Measurements from ENCODE around the gene SFTPB. TPM values are rescaled to one million over a fixed set of nuclear protein-coding genes. Genes with fewer than 3 reads are reported as not detected.
"Not testable (repeated sequence)": the region's sequence is repeated elsewhere in the genome, so short reads cannot be mapped to it uniquely, and the experiment has no call there.

SFTPB gene
- polyA plus RNA-seq (2013, experiment 1 of 2; ENCODE audit: insufficient read length) = 0.08 TPM
- not detected for polyA plus RNA-seq (2013, experiment 2 of 2; ENCODE audit: insufficient read length)

DNA sequence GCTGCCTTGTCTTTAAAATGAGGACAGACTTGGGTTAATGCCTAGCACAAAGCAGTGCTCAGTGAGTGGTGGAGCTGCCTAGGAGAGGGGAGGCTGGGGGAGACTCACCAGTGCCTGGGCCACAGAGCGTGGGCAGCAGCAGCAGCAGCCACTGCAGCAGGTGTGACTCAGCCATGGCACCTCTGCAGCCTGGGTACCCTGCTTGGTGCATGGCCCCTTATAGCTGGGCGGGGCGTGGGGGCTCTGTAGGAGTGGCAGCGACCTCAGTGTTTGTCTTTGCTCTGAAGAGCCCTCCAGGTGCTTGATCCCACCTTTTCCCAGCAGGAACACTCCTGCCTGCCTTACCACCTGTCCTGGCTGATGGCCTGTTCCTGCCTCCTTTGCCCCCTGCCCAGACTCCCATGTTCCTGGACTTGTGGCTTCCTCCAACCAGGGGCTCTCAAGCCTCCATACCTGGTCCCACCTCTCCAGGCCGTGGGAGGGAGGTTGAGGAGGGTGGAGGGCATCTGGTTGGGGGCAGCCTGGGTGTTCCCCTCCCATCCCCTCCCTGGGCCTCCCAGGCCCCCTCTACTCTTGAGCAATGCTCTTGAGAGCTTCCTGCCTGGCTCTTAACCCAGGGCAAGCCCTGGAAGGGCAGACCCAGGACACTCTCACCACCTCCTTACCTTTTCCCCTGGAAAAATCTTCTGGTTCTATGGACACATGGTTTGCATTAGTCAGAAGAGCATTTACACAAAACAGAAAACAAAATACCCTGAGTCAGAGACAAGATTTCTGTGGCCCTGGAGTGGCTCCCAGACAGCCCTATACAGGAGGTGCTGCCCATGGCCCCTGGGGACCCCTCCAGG, at the start of gene SFTPB:
TSS of gene SFTPB (minus strand) at position 191 of the 848 bp plus-strand sequence. CDS start at position 175, 16 bp downstream.
- peak; percentile 47 for DNase-seq

DNA sequence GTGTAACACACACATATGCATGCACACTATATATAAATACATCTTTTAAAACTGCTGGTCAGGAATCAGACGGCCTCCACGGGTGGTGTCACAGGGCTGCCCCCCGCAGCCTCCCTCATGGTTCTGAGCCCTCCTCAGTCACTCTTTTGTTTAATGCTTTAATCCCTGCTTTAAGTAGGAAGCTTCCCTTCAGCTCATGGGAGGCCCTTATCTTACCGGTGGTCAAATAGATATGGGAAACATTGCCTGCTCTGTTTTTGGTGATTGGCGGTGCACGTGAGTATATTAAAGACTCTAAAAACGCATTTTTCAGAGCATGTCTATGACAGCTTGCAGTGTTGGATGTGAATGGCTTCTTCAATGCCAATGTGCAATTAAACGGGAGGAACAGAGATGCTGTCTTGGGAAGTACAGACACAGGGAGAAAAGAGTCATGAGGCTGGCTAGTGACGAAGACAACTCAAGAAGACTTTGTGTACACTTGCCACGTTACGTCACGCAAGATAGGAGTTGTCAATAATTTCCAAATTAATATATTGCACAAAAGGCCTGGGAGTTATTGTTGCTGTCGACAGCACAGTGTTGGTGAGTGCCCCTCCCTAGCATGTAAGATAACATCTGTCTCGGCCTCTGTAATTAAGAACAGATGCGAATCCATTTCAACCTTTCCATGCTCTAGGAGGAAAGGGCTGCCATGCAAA, 49.5 kb upstream of the SFTPB start:
- DNase-seq = peak; percentile 87

DNA sequence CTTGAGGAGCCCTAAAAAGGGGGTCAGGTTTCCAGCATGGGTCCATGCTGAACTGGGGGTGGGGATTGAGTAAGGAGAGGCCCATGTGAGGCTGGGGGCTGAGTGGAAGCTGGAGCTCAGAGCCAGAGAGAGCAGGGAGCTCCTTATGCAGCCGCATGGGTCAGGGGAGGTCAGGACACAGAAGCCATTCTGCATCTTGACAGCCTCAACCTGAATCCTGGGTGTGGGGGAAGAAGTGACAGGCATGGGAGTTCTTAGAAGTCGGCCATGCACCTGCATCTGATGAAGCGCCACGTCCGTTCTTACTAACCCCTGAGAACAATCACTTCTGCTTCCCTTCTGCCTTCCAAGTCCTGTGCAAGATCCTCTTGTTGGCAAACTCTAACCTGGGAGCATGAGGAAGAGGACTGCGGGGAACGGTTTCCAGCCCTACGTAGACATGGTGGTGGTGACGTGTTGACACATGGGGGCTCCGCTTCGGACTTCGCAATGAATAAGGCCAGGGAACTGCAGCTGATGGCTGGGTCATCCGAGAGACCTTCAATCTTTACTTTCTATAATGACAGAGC, 48.4 kb upstream of the SFTPB start:
- DNase-seq = no peak

DNA sequence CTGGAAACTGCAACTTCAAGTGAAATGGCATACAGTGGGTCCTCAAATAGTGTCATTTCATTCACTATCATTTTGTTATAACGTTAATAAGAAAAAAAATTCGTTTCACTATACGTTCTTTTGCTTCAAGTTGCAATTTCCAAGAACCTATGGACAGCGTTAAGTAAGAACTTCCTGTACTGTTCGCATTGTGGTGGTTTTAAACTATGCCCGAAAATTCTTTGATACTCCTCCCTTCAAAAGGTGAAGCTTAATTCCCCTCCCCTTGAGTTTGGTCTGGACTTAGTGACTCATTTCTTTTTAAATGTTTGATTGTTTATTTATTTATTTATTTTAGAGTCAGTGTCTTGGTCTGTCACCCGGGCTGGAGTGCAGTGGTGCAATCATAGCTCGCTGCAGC, 46.8 kb upstream of the SFTPB start:
- no peak for DNase-seq

DNA sequence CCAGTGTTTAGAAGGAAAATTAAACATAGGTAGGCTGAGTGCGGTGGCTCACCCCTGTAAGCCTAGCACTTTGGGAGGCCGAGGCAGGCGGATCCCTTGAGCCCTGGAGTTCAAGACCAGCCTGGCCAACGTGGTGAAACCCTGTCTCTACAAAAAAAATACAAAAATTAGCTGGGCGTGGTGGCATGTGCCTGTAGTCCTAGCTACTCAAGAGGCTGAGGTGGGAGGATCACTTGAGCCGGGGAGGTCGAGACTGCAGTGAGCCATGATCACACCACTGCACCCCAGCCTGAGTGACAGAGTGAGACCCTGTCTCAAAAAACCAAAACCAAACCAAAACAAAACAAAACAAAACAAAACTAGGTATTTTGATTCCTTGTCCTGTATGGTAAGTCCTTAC, 46.4 kb upstream of the SFTPB start:
- DNase-seq = not testable (repeated sequence)

DNA sequence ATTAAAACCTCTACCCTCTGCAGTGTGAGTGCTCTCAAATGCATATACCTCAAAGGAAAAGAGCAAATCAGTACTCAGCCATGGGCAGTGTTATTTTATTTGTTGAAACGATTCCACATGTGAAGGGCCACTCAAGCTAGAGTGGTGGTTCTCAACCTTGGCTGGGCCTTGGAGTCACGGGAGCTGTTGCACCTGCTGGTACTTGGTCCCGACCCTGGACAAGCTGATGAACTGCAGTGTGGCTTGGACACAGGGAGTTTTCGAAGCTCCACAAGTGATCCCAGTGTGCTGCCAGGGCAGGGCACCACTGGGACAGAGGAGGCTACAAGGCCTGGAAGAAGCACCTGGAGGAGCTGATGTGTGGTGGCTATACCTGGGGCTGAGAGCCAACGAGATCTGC, 45.8 kb upstream of the SFTPB start:
- DNase-seq = no peak

DNA sequence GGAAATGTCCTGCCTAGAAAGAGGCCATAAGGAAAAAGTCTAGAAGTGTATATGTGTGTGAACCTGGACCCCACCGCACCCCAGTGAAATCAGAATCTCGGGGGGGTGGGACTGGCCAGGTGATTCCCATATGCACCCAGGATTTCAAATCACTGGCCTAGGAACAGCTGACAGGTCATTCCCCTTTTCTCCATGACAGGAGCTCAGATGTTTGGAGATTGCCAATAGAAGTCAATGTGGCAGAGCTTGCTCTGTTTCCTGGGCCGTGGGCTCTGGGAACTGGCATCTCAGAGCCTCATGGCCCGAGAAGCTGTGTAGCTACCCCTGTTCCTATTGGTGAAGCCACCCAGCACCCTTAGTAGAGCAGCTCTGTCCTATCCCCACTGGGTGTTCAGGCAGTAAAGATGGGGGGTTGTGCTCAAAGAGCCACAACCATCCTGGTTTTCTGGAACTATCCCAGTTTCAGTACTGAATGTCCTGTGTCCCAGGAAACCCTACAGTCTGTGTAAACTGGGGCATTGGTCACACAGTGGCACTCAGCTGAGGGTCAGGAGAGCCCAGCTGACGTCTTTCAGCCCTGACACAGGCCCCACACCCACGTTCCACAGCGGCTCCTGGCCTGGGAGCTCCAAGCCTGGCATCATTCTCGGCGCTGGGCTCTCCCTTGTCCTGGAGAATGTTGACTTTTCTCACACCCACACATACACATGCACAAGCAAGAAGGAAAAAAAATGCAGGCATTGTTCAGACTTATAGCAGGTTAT, 45.0 kb upstream of the SFTPB start:
- no peak for DNase-seq

DNA sequence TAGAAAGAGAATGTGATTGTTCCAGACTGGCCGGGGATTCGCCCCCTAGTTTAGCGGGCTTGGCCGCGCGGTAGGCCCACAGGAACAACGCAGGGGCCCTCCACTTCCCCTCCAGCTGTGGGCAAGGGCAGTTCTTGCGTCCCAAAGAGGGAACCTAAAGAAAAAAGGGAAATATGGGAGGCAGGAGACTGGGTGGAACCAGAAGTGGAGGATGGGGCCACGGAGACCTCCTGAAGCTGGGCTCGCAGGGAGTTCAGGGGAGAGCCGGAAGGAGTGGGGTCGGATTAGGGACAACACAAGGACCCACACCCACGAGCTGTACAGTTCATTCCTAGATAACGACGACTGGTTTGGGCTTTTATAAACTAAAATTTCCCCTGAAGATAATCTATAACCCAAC, 44.3 kb upstream of the SFTPB start:
- no peak for DNase-seq

DNA sequence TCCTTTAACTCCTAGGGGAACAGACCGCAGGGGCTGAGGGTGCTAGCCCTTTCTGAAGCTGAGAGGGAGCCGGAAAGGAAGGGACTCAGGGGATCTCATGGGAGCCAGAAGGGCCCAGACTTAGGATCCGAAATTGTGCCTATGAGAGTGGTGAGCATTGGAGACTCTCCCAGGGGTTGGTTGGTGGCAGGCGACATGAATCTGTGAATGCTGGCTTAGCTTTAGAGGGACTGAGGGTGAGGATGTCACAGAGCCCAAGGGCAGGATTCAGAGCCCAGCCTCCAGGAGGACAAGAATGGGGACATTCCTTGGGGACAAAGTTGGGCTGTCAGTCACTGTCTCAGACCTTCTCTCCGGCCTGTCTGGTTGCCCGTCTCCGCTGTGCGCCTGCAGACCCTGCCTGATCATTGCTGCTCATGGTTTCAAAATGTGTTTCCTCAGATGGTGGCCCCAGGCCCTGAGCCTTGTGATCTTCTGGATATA, 43.6 kb upstream of the SFTPB start:
- no peak for DNase-seq

DNA sequence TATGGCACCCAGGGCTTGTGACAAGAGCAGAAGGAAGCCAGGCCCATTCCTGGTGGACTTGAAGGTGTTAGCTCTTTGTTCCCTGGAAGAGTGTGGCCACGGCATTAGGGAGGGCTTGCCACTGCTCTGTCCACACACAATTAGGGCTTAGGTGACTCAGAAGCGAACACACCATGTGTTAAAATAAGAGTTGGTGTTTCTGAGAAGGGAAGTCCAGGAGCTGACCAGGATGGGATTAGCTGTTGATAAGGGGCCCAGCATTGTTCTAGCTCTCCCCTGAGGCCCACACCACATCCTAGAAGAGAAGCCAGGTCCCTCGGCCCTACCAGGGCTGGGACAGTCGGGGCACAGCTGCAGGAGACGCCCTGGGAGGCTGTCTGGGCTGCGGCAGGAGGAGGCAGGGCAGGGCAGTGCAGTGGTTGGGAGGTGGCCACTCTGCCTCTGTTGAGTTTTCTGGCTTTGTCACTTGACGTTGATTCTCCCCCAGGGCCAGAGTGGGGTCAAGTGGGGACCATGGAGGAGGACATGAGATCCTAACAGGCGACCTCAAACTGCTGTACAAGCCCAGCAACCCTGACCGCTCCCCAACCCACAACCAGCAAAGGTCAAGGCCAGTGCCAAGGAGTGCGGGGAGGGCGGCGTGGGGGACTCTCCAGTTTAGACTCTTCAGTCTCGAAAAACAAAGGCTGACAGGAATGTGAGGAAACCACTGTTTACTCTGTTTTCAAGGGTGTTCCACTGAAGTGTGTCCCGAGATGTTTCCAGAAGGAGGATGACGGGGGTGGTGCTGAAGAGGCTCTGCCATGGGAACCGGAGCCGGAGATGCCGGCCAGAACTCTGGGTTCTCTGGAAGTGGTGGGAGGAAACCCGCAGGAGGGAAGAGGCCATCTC, 42.9 kb upstream of the SFTPB start:
- no peak for DNase-seq

DNA sequence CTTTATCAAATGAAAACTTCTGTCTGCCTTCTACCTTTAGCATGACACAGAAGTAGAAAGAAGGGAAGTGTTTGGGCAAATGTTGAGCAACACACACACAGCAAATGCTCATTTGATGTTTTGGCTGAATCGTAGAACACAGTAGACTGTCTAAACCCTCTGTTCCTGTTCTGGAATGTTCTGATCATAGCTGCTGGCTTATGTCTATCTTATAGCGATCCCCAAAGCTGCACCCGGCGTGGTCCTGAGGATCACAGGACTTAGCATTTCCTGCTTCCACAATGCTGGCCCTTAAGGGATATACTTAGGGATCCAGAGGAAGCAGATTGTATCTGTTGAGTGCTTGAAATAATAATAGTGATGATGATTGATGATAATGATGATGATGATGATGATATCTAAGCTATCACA, 41.4 kb upstream of the SFTPB start:
- no peak for DNase-seq

DNA sequence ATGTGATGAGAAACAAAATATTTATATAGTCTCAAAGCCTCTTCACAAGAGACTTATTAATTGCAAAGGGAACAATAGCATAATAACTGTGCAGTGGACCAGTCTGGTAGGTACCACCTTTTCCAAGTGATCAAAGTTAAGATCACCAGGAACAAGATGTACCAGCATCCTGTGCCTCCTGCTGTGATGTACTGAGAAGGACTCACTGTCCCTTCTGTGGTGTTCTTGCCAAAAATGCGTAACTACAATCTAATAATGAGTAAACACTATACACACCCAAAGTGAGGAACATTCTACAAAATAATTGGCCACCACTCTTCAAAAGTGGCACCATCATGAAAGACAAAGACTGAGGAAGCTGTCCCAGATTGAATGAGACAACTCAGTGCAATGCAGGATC, 40.6 kb upstream of the SFTPB start:
- no peak for DNase-seq

DNA sequence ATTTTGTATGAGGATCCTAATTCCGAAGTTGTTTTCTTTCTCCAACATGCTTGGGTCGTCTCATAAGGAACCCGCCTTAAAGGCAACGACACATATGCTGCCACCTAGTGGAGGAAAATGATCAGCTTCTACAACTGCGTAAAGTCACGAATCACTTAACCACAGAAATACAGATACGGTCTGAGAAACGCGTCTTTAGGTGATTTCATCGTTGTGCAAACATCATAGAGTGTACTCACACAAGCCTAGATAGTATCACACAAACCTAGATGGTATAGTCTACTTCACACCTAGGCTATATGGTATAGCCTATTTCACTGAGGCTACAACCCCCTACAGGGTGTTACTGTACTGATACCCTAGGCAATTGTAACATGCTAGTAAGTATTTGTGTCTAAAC, 39.3 kb upstream of the SFTPB start:
- DNase-seq = peak; percentile 78

DNA sequence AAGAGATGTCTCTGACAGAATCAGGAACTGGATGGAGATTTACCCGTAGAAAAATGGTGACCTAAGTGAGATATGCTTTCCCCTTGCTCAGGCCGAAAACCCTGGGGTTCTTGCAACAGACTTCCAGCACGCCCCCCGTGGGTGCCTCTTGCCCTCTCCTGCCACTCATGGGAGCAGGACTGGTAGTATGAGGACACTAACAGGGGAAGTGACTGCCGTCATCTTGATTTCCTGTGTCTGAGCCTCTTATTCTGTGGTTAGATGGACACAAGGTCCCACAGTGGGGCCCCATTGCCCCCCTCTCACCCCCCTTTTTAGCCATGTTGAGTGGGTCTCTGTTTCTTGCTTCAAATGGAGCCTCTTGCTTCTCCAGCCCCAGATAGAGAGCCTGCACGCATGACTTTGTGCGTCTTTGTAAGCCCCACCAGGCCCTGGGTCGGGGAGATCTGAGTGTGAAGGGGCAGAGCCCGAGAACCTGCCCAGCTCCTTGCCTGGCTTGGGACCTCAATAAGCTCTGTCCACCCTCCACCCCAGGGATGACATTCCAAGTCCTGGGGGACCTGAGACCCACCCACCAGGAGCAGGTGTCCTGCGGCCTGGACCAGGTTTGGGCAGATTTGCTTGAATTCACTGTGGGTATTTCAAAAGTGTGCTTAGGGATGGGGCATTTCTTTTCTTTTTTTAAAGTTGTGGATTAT, 38.7 kb upstream of the SFTPB start:
- DNase-seq = no peak

DNA sequence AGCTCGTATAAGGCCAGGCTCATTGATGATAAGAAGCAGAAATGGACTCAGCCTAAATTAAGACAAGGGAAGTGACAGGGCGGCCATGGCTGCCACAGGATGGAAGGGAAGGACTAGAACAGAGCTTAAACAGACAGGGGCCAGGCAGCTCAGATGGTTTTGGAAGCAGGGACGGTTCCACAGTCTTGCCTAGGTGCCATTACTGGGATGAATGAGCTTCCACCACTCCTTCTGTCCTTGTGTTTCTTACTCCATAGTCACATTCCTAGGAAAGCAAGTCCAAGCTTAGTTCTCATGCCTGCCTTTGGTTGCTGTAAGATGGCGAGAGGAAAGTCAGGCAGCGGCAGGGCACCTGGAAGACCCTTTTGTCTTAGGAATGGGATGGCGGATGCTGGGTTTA, 38.1 kb upstream of the SFTPB start:
- no peak for DNase-seq

DNA sequence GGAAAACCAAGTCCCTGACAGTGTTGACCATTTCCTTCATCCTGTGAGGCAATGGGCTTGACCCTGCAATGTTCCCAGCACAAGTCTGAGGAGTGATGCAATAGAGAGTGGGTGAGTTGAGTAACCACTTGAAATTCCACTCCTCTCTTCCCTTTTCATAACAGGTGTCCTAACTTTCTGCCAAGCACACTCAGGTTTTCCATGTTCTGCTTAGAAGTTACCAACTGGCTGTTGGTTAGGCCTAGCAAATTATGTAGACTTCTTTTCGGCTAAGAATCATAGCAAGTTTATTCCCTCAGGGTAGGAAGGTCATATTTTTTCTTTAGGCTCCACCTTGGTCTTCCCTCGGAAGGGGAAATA, 37.7 kb upstream of the SFTPB start:
- DNase-seq = peak; percentile 76

DNA sequence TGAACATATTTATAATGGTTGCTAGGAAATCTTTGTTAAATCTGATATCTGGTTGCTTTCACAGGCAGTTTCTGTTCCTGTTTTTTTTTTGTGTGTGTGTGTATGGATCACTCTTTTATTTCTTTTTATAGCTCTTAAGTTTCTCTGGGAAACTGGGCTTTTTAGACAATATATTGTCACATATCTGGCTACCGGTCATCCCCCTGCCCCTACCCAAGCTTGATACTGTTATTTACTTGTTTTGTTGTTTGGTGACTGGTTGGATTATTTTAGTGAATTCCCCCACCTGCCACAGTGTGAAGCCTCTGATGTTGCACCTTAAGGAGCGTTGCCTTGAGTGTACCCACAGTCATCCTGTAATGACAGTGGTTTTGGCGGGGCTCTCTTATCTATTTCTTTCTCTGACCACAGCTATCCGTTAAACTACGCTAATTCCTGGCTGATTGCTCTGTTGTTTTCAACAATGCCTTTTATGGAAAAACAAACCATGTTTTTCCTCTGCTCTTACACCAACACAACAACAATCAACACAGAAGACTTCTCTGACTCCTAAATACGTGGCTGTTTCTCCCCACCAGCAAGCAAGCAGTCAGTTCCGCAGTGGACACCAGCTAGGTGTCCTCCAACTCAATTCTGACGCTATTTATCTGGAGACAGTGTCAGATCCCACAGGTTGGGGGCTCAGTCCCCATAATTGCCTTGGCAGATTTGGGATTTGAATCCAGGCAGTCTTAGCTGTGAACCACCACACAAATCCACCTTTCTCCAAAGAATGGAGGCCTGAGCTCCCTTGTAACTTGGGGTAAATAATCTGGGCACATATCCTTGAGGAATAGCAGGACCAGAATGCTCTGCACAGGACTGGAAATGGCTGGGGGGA, 37.0 kb upstream of the SFTPB start:
- DNase-seq = no peak

DNA sequence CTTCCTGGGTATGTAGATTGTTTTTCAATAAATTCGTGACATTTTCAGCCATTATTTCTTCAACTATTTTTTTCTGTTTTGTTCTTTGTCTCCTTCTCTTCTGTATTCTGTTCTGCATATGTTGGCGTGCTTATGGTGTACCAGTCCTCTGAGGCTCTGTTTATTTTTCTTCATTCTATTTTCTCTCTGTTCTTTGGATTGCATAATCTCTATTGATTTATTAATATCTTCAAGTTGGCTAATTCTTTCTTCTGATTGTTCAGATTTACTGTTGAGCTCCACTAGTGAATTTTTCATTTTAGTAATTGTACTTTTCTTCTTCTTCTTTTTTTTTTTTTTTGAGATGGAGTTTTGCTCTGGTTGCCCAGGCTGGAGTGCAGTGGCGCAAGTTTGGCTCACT, 36.0 kb upstream of the SFTPB start:
- no peak for DNase-seq

DNA sequence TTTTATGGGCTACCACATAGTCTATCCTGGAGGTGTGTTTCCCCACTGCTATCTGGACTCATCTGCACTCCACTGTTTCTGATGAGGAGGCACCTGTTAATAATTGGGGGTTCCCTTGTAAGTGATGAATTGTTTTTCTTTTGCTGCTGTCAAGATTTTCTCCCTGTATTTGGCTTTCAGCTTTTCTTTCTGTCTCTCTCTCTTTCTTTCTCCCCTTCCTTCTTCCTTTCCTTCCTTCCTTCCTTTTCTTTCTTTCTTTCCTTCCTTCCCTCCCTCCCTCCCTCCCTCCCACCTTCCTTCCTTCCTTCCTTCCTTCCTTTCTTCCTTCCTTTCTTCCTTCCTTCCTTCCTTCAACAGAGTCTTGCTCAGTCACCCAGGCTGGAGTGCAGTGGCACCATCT, 35.3 kb upstream of the SFTPB start:
- peak; percentile 14 for DNase-seq

DNA sequence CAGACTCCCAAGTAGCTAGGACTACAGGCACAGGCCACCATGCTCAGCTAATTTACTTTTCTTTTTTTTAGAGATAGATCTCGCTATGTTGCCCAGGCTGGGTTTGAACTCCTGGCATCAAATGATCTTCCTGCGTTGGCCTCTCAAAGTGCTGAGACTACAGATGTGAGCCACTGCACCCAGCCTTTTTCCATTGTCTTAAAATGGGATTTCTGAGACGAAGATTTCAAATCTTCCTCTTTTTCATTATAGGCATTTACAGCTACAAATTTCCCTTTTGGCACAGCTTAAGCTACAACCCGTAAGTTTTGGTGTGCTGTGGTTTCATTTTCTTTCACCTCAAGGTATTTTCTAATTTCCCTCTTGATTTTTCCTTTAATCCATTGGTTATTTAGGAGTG, 34.8 kb upstream of the SFTPB start:
- DNase-seq = no peak
